Endothelial cell (in vitro differentiated cells): ENCODE measurements around the gene ZNF229. TPM values are rescaled to one million over a fixed set of nuclear protein-coding genes. Genes with fewer than 3 reads are reported as not detected.
"Not testable (repeated sequence)": the region's sequence is repeated elsewhere in the genome, so short reads cannot be mapped to it uniquely, and the experiment has no call there.

Experiments
- DNase-seq: peaks from one replicate; pipeline ENCODE4 v3.0.0; 2021; ENCODE audit warnings: low spot score
- H3K27ac Mint-ChIP-seq: one replicate; pipeline ENCODE4 v1.8.0; 2021; ENCODE audit warnings: mixed read lengths, inconsistent platforms; ENCODE audit not compliant: unreplicated experiment
- H3K27me3 Mint-ChIP-seq: one replicate; pipeline ENCODE4 v1.8.0; 2021; ENCODE audit warnings: mild to moderate bottlenecking, moderate library complexity, mixed read lengths, inconsistent platforms; ENCODE audit not compliant: unreplicated experiment
- H3K36me3 Mint-ChIP-seq: one replicate; pipeline ENCODE4 v1.8.0; 2021; ENCODE audit warnings: mild to moderate bottlenecking, low read depth, mixed read lengths, inconsistent platforms; ENCODE audit not compliant: unreplicated experiment
- H3K4me1 Mint-ChIP-seq: one replicate; pipeline ENCODE4 v1.8.0; 2021; ENCODE audit warnings: mild to moderate bottlenecking, mixed read lengths, inconsistent platforms; ENCODE audit not compliant: unreplicated experiment
- H3K4me3 Mint-ChIP-seq: one replicate; pipeline ENCODE4 v1.8.0; 2021; ENCODE audit warnings: mild to moderate bottlenecking, mixed read lengths, inconsistent platforms; ENCODE audit not compliant: unreplicated experiment
- H3K9me3 Mint-ChIP-seq: one replicate; pipeline ENCODE4 v1.8.0; 2021; ENCODE audit warnings: mixed read lengths, inconsistent platforms; ENCODE audit not compliant: unreplicated experiment
- CTCF ChIP-seq: fragments of 200-600 bp; sonication (generic); IDR thresholded peaks from one replicate; pipeline ENCODE4 v1.5.0; 2021; ENCODE audit warnings: antibody characterized with exemption; ENCODE audit not compliant: unreplicated experiment
- long read RNA-seq: library from polyadenylated mRNA; unstranded; transcript quantifications from one replicate; pipeline ENCODE4 v2.0.0, GENCODE V29; 2020; ENCODE audit not compliant: unreplicated experiment
- total RNA-seq: library from RNA; stranded (reverse); fragmentation: NEBNext Ultra II Directional; extraction: Animal tissue kit (Norgen Biotek cat#: 25700); gene quantifications from one replicate; pipeline ENCODE4 v1.2.1, GENCODE V29; 2021; ENCODE audit not compliant: unreplicated experiment

The ZNF229 gene
- total RNA-seq = 10.3 TPM
- long read RNA-seq, full-length matches to known transcripts = 1 of 1 reads
- long read RNA-seq, partial matches to known transcripts = 0 of 1 reads
- long read RNA-seq, other reads (novel, unspliced or antisense) = 0 of 1 reads

GRCh38 chr19:44447916-44448674 is at the start of gene ZNF229:
ZNF229 (minus strand) TSS chr19:44448472; CDS start chr19:44442847, 5,625 bp downstream.
- peak; percentile 67 for DNase-seq
- Mint-ChIP-seq H3K27ac (peak within 1 kb of the TSS; percentile 87), H3K9me3 (peaks cover 51% of the 10 kb centered on the region), H3K36me3 (peaks cover 49% of the 10 kb centered on the region), H3K27me3 (peaks cover 8% of the 10 kb centered on the region), H3K4me3 (peak within 1 kb of the TSS; percentile 92), H3K4me1 (peaks cover 3% of the 10 kb centered on the region)
- TF ChIP-seq CTCF = no peak

- DNase-seq = no peak
- Mint-ChIP-seq H3K27ac (no peak overlapping the region), H3K27me3 (peaks cover 25% of the 10 kb centered on the region), H3K4me3 (peak overlapping the region; percentile 80), H3K9me3 (peaks cover 69% of the 10 kb centered on the region), H3K4me1 (peaks cover 19% of the 10 kb centered on the region), H3K36me3 (peaks cover 74% of the 10 kb centered on the region)
- no peak for TF ChIP-seq CTCF
These were observed 48.4 kb upstream of the ZNF229 start for GRCh38 chr19:44496711-44497110.

GRCh38 chr19:44476559-44477408 is 28.5 kb upstream of the ZNF229 start:
- no peaks in the 10 kb centered on the region for H3K27me3 Mint-ChIP-seq
- no peak for DNase-seq
- H3K4me1 Mint-ChIP-seq = no peaks in the 10 kb centered on the region
- peak overlapping the region; percentile 83 for H3K4me3 Mint-ChIP-seq
- H3K27ac Mint-ChIP-seq = no peak overlapping the region
- peaks cover 86% of the 10 kb centered on the region for H3K9me3 Mint-ChIP-seq
- TF ChIP-seq CTCF = no peak
- H3K36me3 Mint-ChIP-seq = peaks cover 99% of the 10 kb centered on the region

GRCh38 chr19:44468730-44469129 is 20.5 kb upstream of the ZNF229 start:
- peaks cover 33% of the 10 kb centered on the region for H3K36me3 Mint-ChIP-seq
- not testable (repeated sequence) for H3K4me1 Mint-ChIP-seq, H3K4me3 Mint-ChIP-seq

GRCh38 chr19:44462600-44463286 is 14.5 kb upstream of the ZNF229 start:
- Mint-ChIP-seq H3K9me3 (peaks cover 46% of the 10 kb centered on the region), H3K36me3 (peaks cover 15% of the 10 kb centered on the region)
- H3K27ac Mint-ChIP-seq, H3K27me3 Mint-ChIP-seq, H3K4me3 Mint-ChIP-seq, H3K4me1 Mint-ChIP-seq, DNase-seq: not testable (repeated sequence)

More at GRCh38 chr19:44468730-44469129, 20.5 kb upstream of the ZNF229 start:
- H3K27me3 Mint-ChIP-seq, DNase-seq, H3K27ac Mint-ChIP-seq: not testable (repeated sequence)
- H3K9me3 Mint-ChIP-seq = peaks cover 74% of the 10 kb centered on the region

- not testable (repeated sequence) for DNase-seq, H3K4me1 Mint-ChIP-seq, H3K27ac Mint-ChIP-seq, H3K4me3 Mint-ChIP-seq
- Mint-ChIP-seq H3K36me3 (peaks cover 39% of the 10 kb centered on the region), H3K9me3 (peaks cover 46% of the 10 kb centered on the region), H3K27me3 (peaks cover 12% of the 10 kb centered on the region)
These were observed 7.7 kb upstream of the ZNF229 start for GRCh38 chr19:44456016-44456415.
